RWPE2 (cell line): ENCODE data around the gene LRRC71.

Experiments used
- ATAC-seq: fragments of 200-7000 bp; cut with Tn5 transposase; 3 replicates; pipeline ENCODE4 v1.9.1; 2021; ENCODE audit warnings: low read depth
- DNase-seq: peaks from one replicate; pipeline ENCODE4 v3.0.0-alpha.2; 2020; ENCODE audit warnings: low spot score
- H3K27ac ChIP-seq: fragments of 450-650 bp; 2 replicates; pipeline ENCODE4 v1.5.1; 2017; ENCODE audit warnings: mild to moderate bottlenecking; ENCODE audit not compliant: poor library complexity, severe bottlenecking
- H3K27me3 ChIP-seq: fragments of 250-450 bp; sonication (Bioruptor Pico); 2 replicates; pipeline ENCODE4 v1.5.1; 2021; ENCODE audit warnings: mild to moderate bottlenecking, moderate library complexity; ENCODE audit not compliant: insufficient read depth, poor library complexity, severe bottlenecking
- H3K36me3 ChIP-seq: fragments of 250-450 bp; sonication (Bioruptor Pico); 2 replicates; pipeline ENCODE4 v1.5.1; 2020; ENCODE audit warnings: low read depth, mild to moderate bottlenecking, moderate library complexity
- H3K4me1 ChIP-seq: fragments of 250-450 bp; sonication (Bioruptor Pico); 2 replicates; pipeline ENCODE4 v1.5.1; 2021; ENCODE audit warnings: mild to moderate bottlenecking, moderate library complexity; ENCODE audit not compliant: insufficient read depth, poor library complexity, severe bottlenecking
- H3K4me3 ChIP-seq: fragments of 250-450 bp; sonication (Bioruptor Pico); 2 replicates; pipeline ENCODE4 v1.5.1; 2021; ENCODE audit warnings: mild to moderate bottlenecking, moderate library complexity; ENCODE audit not compliant: severe bottlenecking
- H3K9me3 ChIP-seq: fragments of 250-450 bp; sonication (Bioruptor Pico); 2 replicates; pipeline ENCODE4 v1.5.1; 2021; ENCODE audit warnings: mild to moderate bottlenecking, moderate library complexity; ENCODE audit not compliant: severe bottlenecking
- CTCF ChIP-seq: fragments of 450-650 bp; IDR thresholded peaks from one replicate; pipeline ENCODE4 v1.5.1; 2017; ENCODE audit warnings: mild to moderate bottlenecking, moderate library complexity; ENCODE audit not compliant: poor library complexity, severe bottlenecking

The LRRC71 gene

GRCh38 chr1:156943756-156944155 lies 23.3 kb downstream of the LRRC71 start:
- H3K4me1 ChIP-seq = no peaks in the 10 kb centered on the region
- no peaks in the 10 kb centered on the region for H3K27me3 ChIP-seq
- no peak overlapping the region for H3K4me3 ChIP-seq
- H3K36me3 ChIP-seq = peaks cover 16% of the 10 kb centered on the region; the same call in 1 of the 2 replicates
- no peak overlapping the region for H3K27ac ChIP-seq
- H3K9me3 ChIP-seq = no peaks in the 10 kb centered on the region
- no peak for TF ChIP-seq CTCF
- ATAC-seq (no peak), DNase-seq (no peak)

GRCh38 chr1:156944268-156944667 lies 23.8 kb downstream of the LRRC71 start:
- ATAC-seq (no peak), DNase-seq (no peak)
- TF ChIP-seq CTCF = no peak
- H3K27me3 ChIP-seq = no peaks in the 10 kb centered on the region
- H3K36me3 ChIP-seq = peaks cover 16% of the 10 kb centered on the region; the same call in 1 of the 2 replicates
- no peaks in the 10 kb centered on the region for H3K9me3 ChIP-seq
- H3K27ac ChIP-seq = no peak overlapping the region
- no peak overlapping the region for H3K4me3 ChIP-seq
- no peaks in the 10 kb centered on the region for H3K4me1 ChIP-seq

- ATAC-seq = no peak
- peaks cover 10% of the 10 kb centered on the region; the same call in 1 of the 2 replicates for H3K36me3 ChIP-seq
- no peak overlapping the region for H3K4me3 ChIP-seq
- no peaks in the 10 kb centered on the region for H3K9me3 ChIP-seq
- TF ChIP-seq CTCF = no peak
- H3K4me1 ChIP-seq = no peaks in the 10 kb centered on the region
- DNase-seq = no peak
- no peaks in the 10 kb centered on the region for H3K27me3 ChIP-seq
- no peak overlapping the region for H3K27ac ChIP-seq
Measured at GRCh38 chr1:156944848-156945247, 24.4 kb downstream of the LRRC71 start.

GRCh38 chr1:156945881-156946661 lies 25.6 kb downstream of the LRRC71 start:
- Histone ChIP-seq H3K9me3 (no peaks in the 10 kb centered on the region), H3K4me3 (no peak overlapping the region), H3K27ac (no peak overlapping the region), H3K36me3 (peaks cover 9% of the 10 kb centered on the region; the same call in 1 of the 2 replicates), H3K27me3 (no peaks in the 10 kb centered on the region), H3K4me1 (no peaks in the 10 kb centered on the region)
- TF ChIP-seq CTCF = no peak
- no peak for DNase-seq
- peak; percentile 41; the same call in 1 of the 3 replicates for ATAC-seq

- no peak overlapping the region for H3K4me3 ChIP-seq
- no peak for ATAC-seq
- H3K36me3 ChIP-seq = peaks cover 9% of the 10 kb centered on the region; the same call in 1 of the 2 replicates
Measured at GRCh38 chr1:156947127-156947526, 26.7 kb downstream of the LRRC71 start.

More at GRCh38 chr1:156947127-156947526, 26.7 kb downstream of the LRRC71 start:
- DNase-seq = no peak
- no peak for TF ChIP-seq CTCF
- Histone ChIP-seq H3K9me3 (no peaks in the 10 kb centered on the region), H3K27ac (no peak overlapping the region), H3K27me3 (no peaks in the 10 kb centered on the region), H3K4me1 (no peaks in the 10 kb centered on the region)
